Liver (tissue), 2 donors: ENCODE data around the gene DZIP3.

Experiments
- CTCF ChIP-seq: fragments of 150-350 bp; IDR thresholded peaks from 2 replicates; pipeline ENCODE4 v1.5.1; 2017; ENCODE audit warnings: improper control_type of control experiment, low read depth, low read length; ENCODE audit not compliant: missing input control
- FOXA2 ChIP-seq: IDR thresholded peaks from 2 replicates; pipeline ENCODE4 v1.6.1; 2016; ENCODE audit warnings: antibody characterized with exemption
- YY1 ChIP-seq: IDR thresholded peaks from 2 replicates; pipeline ENCODE4 v1.6.1; 2016; ENCODE audit warnings: antibody characterized with exemption, mild to moderate bottlenecking
- donor health status: healthy.

- TF ChIP-seq FOXA2 = no peak
- no peak for TF ChIP-seq YY1
- no peak for TF ChIP-seq CTCF
Observed at GRCh38 chr3:108590460-108590859, 938 bp downstream of the DZIP3 start.
